Cardiac muscle cell (in vitro differentiated cells and primary cell): ENCODE results near the gene BMP4. TPM values are rescaled to one million over a fixed set of nuclear protein-coding genes. Genes with fewer than 3 reads are reported as not detected.

Experiments used
- DNase-seq, 2 donors: peaks; one replicate each; pipeline versions ENCODE4 v3.0.0 to v3.0.0-alpha.2; 2010 to 2017; ENCODE audit warnings: low read depth in 1 of 2, low spot score in 1 of 2
- H3K27ac ChIP-seq: fragments of 200-600 bp; sonication (generic); 2 replicates; pipeline ENCODE4 v1.5.1; 2016
- H3K27me3 ChIP-seq: fragments of 200-600 bp; sonication (generic); 2 replicates; pipeline ENCODE4 v1.6.0; 2016; ENCODE audit warnings: control low read depth
- H3K36me3 ChIP-seq: fragments of 200-600 bp; sonication (generic); 2 replicates; pipeline ENCODE4 v1.5.1; 2016; ENCODE audit warnings: control low read depth
- H3K4me1 ChIP-seq: fragments of 200-600 bp; sonication (generic); 2 replicates; pipeline ENCODE4 v1.8.1; 2017; ENCODE audit warnings: low read depth, mild to moderate bottlenecking, mixed run types
- H3K4me3 ChIP-seq: fragments of 200-600 bp; sonication (generic); 2 replicates; pipeline ENCODE4 v1.5.1; 2016; ENCODE audit warnings: mild to moderate bottlenecking
- H3K9me3 ChIP-seq: fragments of 200-600 bp; sonication (generic); 2 replicates; pipeline ENCODE4 v1.5.1; 2017; ENCODE audit warnings: low read depth, mild to moderate bottlenecking, control low read depth
- polyA plus RNA-seq: library from polyadenylated mRNA; unstranded; fragments of >200 nt; fragmentation: Nextera tagmentation; extraction: Ambion mirVana; gene quantifications from 2 replicates; pipeline ENCODE4 v1.2.1, GENCODE V29; 2016
- total RNA-seq: library from RNA; depleted of rRNA; stranded (reverse); fragments of >200 nt; gene quantifications from 2 replicates; pipeline ENCODE4 v1.2.3, GENCODE V29; 2016
- TF ChIP-seq, protein P1 (sequence below): IDR thresholded peaks from 2 replicates; pipeline ENCODE4 v1.5.1; 2012; ENCODE audit warnings: low read depth, mild to moderate bottlenecking, low read length

The BMP4 gene
- total and polyA plus RNA-seq, 2 experiments from 2014 or later = 10.6 to 11.4 TPM

DNA sequence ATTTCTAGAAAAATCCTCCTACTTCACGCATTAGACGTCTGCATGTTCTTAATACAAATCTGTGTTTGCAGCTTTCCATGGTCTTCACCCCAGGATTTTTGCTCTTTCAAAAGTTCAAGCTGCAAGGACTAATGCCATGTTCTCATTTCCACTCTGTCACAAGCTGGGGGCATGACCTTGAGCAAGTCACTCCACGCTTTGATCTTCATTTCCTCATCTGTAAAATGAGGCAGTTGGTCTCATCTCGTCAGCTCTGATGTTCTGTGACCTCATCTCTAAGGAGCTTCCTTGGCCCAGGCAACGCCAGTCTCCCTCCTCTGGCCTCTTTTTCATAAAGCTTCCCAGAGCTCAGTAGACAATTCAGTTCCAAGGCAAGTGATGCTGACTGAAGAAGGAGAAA is 18.8 kb upstream of the BMP4 start:
- Histone ChIP-seq H3K27me3 (no peaks in the 10 kb centered on the region), H3K9me3 (no peaks in the 10 kb centered on the region), H3K27ac (no peak overlapping the region), H3K36me3 (no peaks in the 10 kb centered on the region), H3K4me3 (no peak overlapping the region), H3K4me1 (peaks cover 24% of the 10 kb centered on the region)
- DNase-seq = no peak
- TF ChIP-seq, protein P1, sequence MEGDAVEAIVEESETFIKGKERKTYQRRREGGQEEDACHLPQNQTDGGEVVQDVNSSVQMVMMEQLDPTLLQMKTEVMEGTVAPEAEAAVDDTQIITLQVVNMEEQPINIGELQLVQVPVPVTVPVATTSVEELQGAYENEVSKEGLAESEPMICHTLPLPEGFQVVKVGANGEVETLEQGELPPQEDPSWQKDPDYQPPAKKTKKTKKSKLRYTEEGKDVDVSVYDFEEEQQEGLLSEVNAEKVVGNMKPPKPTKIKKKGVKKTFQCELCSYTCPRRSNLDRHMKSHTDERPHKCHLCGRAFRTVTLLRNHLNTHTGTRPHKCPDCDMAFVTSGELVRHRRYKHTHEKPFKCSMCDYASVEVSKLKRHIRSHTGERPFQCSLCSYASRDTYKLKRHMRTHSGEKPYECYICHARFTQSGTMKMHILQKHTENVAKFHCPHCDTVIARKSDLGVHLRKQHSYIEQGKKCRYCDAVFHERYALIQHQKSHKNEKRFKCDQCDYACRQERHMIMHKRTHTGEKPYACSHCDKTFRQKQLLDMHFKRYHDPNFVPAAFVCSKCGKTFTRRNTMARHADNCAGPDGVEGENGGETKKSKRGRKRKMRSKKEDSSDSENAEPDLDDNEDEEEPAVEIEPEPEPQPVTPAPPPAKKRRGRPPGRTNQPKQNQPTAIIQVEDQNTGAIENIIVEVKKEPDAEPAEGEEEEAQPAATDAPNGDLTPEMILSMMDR = no peak

DNA sequence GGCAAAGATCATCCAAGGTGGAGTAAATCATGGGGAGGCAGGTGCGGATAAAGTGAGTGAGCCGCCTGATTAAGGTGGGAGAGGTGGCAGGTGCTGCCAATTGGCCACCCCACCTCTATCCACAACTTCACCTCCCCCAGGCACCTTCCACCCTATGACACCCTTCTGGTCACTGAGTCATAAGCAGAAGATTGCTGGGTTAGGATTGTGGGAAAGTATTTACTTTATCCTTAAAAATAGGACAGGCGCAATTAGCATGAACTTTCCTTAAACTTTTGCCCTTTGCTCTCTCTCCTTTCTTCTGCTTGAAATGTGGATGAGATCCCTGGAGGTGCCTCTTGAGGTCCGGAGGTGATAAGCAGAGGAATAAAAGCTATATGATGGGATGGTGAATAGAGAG is 14.9 kb upstream of the BMP4 start:
- no peaks in the 10 kb centered on the region for H3K9me3 ChIP-seq
- TF ChIP-seq, protein P1 = no peak
- no peaks in the 10 kb centered on the region for H3K4me1 ChIP-seq
- no peak overlapping the region for H3K4me3 ChIP-seq
- H3K27ac ChIP-seq = no peak overlapping the region
- no peaks in the 10 kb centered on the region for H3K36me3 ChIP-seq
- no peak for DNase-seq
- no peaks in the 10 kb centered on the region for H3K27me3 ChIP-seq

DNA sequence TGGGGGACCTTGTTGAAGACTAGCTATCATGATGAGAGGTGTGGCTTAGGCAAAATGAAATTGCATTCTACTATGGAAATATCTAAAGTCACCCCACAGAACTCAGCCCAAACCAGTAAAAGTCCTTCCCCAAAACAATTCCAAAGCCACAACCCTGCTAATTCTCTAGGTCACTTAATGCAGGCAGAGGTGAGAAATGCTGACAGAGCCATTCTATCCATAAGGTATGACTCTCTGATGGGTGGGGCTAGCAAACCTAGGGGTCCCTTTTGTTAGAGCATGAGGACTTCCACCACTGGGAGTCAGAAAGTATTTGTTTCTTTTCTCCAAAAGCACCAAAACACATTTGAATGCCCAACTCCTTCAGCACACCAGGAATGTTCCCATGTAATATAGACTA is 12.7 kb upstream of the BMP4 start:
- TF ChIP-seq, protein P1 = no peak

DNA sequence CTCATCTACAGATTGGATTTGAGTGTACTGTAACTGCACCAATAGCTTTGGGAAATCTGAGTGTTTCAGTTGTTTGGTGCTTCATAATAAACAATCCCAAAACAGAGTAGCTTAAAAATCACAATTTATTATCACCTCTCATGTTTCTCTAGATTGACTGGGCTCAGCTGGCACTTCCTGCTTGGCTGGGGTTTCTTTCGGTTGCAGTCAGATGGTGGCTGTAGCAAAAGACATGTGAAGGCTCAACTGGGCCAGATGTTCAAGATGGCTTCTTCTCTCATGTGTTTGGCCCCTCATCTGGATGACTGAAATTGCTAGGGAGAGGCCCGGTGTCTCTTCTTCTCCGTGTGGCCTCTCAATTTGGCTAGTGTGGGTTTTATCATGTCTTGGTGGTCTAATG is 12.1 kb upstream of the BMP4 start:
- peaks cover 14% of the 10 kb centered on the region for H3K27me3 ChIP-seq
- no peak for DNase-seq
- H3K4me1 ChIP-seq = no peaks in the 10 kb centered on the region
- H3K4me3 ChIP-seq = no peak overlapping the region
- no peak overlapping the region for H3K27ac ChIP-seq
- H3K36me3 ChIP-seq = no peaks in the 10 kb centered on the region
- H3K9me3 ChIP-seq = no peaks in the 10 kb centered on the region
- TF ChIP-seq, protein P1 = no peak

More for the DNA sequence above, 12.7 kb upstream of the BMP4 start:
- no peak overlapping the region for H3K27ac ChIP-seq
- H3K27me3 ChIP-seq = peaks cover 8% of the 10 kb centered on the region
- H3K9me3 ChIP-seq = no peaks in the 10 kb centered on the region
- H3K4me1 ChIP-seq = no peaks in the 10 kb centered on the region
- no peak overlapping the region for H3K4me3 ChIP-seq
- no peaks in the 10 kb centered on the region for H3K36me3 ChIP-seq
- no peak for DNase-seq

DNA sequence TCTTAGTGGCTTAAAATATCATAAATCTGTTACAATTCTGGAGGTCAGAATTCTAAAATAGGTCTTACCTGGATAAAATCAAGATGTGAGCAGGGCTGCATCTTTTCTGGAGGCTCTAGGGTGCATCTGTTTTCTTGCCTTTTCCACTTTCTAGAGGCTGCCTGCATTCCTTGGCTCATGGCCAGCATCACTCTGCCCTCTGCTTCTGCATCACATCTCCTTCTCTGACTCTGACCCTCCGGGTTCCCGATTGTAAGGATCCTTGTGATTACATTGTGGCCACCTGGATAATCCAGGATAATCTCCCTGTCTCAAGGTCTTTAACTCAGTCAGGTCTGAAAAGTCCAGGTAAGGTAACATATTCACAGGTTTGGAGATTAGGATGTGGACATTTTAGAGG is 11.0 kb upstream of the BMP4 start:
- H3K27me3 ChIP-seq = peaks cover 25% of the 10 kb centered on the region
- peak in 1 of 2 donors; percentile 23 for DNase-seq
- H3K27ac ChIP-seq = no peak overlapping the region
- H3K36me3 ChIP-seq = no peaks in the 10 kb centered on the region
- no peaks in the 10 kb centered on the region for H3K9me3 ChIP-seq
- H3K4me1 ChIP-seq = no peaks in the 10 kb centered on the region
- H3K4me3 ChIP-seq = no peak overlapping the region
- TF ChIP-seq, protein P1 = no peak

DNA sequence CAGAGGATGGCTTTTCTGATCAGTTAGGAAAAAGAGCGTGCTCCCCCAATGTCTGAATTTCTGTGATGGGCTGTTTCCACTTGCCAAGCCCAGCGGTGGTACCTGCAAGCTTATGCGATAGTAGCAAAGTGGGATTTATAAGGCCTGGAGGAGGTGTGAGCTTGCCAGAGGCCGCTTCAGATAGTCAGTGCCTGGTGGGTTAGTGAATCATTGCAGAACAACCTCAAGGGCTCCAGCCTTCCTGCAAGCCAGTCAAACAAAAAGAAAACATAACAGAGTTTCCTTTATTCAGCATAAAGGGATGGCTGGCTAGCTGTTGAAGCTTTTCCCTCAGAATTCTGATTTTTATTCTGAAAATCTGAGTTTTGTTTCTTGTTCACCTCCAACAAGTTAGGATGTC is 7.6 kb upstream of the BMP4 start:
- no peak overlapping the region for H3K4me3 ChIP-seq
- no peaks in the 10 kb centered on the region for H3K4me1 ChIP-seq
- no peak for DNase-seq
- H3K9me3 ChIP-seq = no peaks in the 10 kb centered on the region
- no peak overlapping the region for H3K27ac ChIP-seq
- TF ChIP-seq, protein P1 = no peak
- peaks cover 54% of the 10 kb centered on the region for H3K27me3 ChIP-seq
- H3K36me3 ChIP-seq = no peaks in the 10 kb centered on the region
